Measurements from ENCODE around the gene IL9. TPM values are rescaled to one million over a fixed set of nuclear protein-coding genes. Genes with fewer than 3 reads are reported as not detected.

Gene IL9
- total RNA-seq, 1 experiment from 2014 or later = not detected

DNA sequence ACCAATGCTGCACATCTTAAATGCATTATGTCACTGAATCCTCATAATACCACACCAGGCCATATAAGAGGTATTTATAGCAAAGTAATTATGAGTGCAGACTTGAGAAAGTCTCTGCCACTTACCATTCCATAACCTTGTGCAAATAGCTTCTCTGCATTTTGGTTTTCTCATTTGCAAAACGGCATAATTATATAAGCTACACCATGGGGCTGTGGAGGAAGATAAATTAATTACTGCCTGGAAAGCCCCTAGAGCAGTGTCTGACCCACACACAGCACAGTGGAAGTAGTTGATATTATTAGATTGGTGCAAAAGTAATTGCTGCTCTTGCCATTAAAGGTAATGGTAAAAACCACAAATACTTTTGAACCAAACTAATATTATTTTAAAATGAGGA, 9.5 kb upstream of the IL9 start:
- H3K27me3 ChIP-seq (ENCODE audit: control insufficient read depth, insufficient read depth, low read length) = peaks cover 19% of the 10 kb centered on the region
- CTCF ChIA-PET = interaction anchor here (0.6 kb wide), 1 partner anchor 11 kb away, joined by 3 read pairs; no protein-coding TSS in a partner anchor
- in situ Hi-C loops (cut with HindIII; ENCODE audit: low pct_unique_long_range_greater_than_20kb, low sequenced_read_pairs) = no loop called here

DNA sequence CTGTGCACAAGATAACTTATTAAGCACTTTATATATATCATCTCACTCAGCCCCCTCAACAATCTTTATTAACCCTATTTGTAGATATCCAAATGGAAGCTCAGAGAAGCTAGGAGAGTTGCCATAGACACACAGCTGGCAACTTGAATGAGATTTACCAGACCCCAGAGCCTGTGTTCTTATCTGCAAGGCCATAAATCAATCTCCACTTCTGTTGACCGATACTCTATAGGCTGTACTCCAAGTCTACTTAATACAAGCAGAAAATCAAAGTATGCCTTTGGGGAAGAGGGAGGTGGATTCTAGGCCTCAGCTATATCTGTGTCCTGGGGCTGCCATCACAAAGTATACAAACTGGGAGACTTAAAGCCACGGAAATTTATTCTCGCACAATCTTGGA, 6.0 kb upstream of the IL9 start:
- Histone ChIP-seq H3K4me1 (ENCODE audit: control insufficient read depth, insufficient read depth, low read length) (no peaks in the 10 kb centered on the region), H3K9me3 (ENCODE audit: control insufficient read depth, insufficient read depth, low read depth, low read length) (no peaks in the 10 kb centered on the region), H3K4me3 (ENCODE audit: low read depth in 2 of 2, low read length in 2 of 2) (no peak overlapping the region), H3K27me3 (ENCODE audit: control insufficient read depth, insufficient read depth, low read length) (peaks cover 4% of the 10 kb centered on the region), H3K36me3 (ENCODE audit: control insufficient read depth, insufficient read depth, low read length) (no peaks in the 10 kb centered on the region), H3K27ac (ENCODE audit: low read length) (no peak overlapping the region)
- BruUV-seq (replicated peaks) = no TSS peak
- TF ChIP-seq TCF7L2 (IDR thresholded peaks at IDR 0.05; ENCODE audit: low read depth, low read length) (no peak), SIN3A (IDR thresholded peaks at IDR 0.05; ENCODE audit: borderline replicate concordance, insufficient read depth, low read depth, low read length) (no peak), POLR2AphosphoS5 (IDR thresholded peaks at IDR 0.05; ENCODE audit: low read depth, low read length) (no peak)
- TF ChIP-seq, protein P1, sequence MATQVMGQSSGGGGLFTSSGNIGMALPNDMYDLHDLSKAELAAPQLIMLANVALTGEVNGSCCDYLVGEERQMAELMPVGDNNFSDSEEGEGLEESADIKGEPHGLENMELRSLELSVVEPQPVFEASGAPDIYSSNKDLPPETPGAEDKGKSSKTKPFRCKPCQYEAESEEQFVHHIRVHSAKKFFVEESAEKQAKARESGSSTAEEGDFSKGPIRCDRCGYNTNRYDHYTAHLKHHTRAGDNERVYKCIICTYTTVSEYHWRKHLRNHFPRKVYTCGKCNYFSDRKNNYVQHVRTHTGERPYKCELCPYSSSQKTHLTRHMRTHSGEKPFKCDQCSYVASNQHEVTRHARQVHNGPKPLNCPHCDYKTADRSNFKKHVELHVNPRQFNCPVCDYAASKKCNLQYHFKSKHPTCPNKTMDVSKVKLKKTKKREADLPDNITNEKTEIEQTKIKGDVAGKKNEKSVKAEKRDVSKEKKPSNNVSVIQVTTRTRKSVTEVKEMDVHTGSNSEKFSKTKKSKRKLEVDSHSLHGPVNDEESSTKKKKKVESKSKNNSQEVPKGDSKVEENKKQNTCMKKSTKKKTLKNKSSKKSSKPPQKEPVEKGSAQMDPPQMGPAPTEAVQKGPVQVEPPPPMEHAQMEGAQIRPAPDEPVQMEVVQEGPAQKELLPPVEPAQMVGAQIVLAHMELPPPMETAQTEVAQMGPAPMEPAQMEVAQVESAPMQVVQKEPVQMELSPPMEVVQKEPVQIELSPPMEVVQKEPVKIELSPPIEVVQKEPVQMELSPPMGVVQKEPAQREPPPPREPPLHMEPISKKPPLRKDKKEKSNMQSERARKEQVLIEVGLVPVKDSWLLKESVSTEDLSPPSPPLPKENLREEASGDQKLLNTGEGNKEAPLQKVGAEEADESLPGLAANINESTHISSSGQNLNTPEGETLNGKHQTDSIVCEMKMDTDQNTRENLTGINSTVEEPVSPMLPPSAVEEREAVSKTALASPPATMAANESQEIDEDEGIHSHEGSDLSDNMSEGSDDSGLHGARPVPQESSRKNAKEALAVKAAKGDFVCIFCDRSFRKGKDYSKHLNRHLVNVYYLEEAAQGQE (IDR thresholded peaks at IDR 0.05; ENCODE audit: insufficient read depth in 1 of 2, low read depth in 2 of 2, low read length in 1 of 2) = no peak
- TF ChIP-seq, protein P2, sequence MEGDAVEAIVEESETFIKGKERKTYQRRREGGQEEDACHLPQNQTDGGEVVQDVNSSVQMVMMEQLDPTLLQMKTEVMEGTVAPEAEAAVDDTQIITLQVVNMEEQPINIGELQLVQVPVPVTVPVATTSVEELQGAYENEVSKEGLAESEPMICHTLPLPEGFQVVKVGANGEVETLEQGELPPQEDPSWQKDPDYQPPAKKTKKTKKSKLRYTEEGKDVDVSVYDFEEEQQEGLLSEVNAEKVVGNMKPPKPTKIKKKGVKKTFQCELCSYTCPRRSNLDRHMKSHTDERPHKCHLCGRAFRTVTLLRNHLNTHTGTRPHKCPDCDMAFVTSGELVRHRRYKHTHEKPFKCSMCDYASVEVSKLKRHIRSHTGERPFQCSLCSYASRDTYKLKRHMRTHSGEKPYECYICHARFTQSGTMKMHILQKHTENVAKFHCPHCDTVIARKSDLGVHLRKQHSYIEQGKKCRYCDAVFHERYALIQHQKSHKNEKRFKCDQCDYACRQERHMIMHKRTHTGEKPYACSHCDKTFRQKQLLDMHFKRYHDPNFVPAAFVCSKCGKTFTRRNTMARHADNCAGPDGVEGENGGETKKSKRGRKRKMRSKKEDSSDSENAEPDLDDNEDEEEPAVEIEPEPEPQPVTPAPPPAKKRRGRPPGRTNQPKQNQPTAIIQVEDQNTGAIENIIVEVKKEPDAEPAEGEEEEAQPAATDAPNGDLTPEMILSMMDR (IDR thresholded peaks at IDR 0.05) = no peak
- DNase-seq (ENCODE audit: low read depth, low spot score) = no peak
- in situ Hi-C loops (cut with HindIII; ENCODE audit: low pct_unique_long_range_greater_than_20kb, low sequenced_read_pairs) = no loop called here
- intact Hi-C loops (cut with micrococcal nuclease; ENCODE audit: unreplicated experiment) = no loop called here
- ChIA-PET CTCF (no interaction called here), POLR2A (no interaction called here)
- no peak for ATAC-seq

More for the DNA sequence above, 9.5 kb upstream of the IL9 start:
- DNase-seq (ENCODE audit: low read depth, low spot score) = no peak
- H3K27ac ChIP-seq (ENCODE audit: low read length) = no peak overlapping the region
- POLR2A ChIA-PET = interaction anchor here (0.8 kb wide), 1 partner anchor 10 kb away, joined by 3 read pairs; no protein-coding TSS in a partner anchor
- no peaks in the 10 kb centered on the region for H3K36me3 ChIP-seq (ENCODE audit: control insufficient read depth, insufficient read depth, low read length)
- no peak for ATAC-seq
- H3K4me1 ChIP-seq (ENCODE audit: control insufficient read depth, insufficient read depth, low read length) = no peaks in the 10 kb centered on the region
- intact Hi-C loops (cut with micrococcal nuclease; ENCODE audit: unreplicated experiment) = no loop called here
- no peak overlapping the region for H3K4me3 ChIP-seq (ENCODE audit: low read depth in 2 of 2, low read length in 2 of 2)
- no TSS peak for BruUV-seq (replicated peaks)
- TF ChIP-seq POLR2AphosphoS5 (IDR thresholded peaks at IDR 0.05; ENCODE audit: low read depth, low read length) = no peak
- TF ChIP-seq, protein P1 (IDR thresholded peaks at IDR 0.05; ENCODE audit: insufficient read depth in 1 of 2, low read depth in 2 of 2, low read length in 1 of 2) = no peak
- TF ChIP-seq SIN3A (IDR thresholded peaks at IDR 0.05; ENCODE audit: borderline replicate concordance, insufficient read depth, low read depth, low read length) = no peak
- no peak for TF ChIP-seq TCF7L2 (IDR thresholded peaks at IDR 0.05; ENCODE audit: low read depth, low read length)
- TF ChIP-seq, protein P2 (IDR thresholded peaks at IDR 0.05) = no peak
- H3K9me3 ChIP-seq (ENCODE audit: control insufficient read depth, insufficient read depth, low read depth, low read length) = no peaks in the 10 kb centered on the region

Data from Panc1 (cell line).